ENCODE data around the gene ARAP2. TPM values are rescaled to one million over a fixed set of nuclear protein-coding genes. Genes with fewer than 3 reads are reported as not detected.

ARAP2 gene
- total RNA-seq, 1 experiment from 2014 or later = not detected

DNA sequence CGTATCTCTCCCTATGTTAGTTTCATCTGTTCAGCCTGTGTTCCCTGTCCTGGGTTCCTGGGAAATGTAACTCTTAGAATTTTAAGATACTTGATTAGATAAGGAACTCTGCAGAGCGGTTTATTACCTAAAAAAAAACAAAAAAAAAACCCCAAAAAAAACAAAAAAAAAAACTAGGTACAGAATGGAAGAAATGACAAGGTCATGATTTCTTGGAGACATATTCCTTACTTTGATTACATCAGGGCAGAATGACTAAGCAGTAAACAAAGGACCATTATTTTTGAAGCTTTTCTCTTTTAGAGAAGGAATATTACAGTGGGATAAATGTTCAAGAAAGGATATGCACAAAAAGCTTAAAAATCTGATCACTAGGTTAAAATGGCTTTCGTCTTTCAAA, 171.8 kb downstream of the ARAP2 start:
- in situ Hi-C loops (cut with HindIII; ENCODE audit: low sequenced_read_pairs) = no loop called here
- no peak for DNase-seq (ENCODE audit: low spot score)

DNA sequence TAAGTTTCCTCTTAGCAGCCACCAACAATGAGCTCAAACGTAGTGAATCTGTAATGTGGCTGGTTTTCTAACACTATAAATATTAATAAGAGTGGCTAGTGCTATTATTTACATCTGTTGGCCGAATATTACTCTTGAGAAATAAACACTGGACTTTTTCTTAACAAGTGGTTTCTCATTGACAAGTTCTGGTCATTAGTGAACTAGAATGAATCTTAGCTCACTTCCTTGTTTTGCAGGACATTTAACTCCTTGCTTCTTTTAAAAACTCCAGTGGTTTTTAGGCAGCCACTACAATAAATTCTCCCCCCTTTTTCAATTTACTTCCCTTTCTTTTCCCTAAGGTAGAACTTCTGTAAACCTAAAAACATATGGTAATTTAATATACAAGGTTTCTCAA, 177.2 kb downstream of the ARAP2 start:
- in situ Hi-C loops (cut with HindIII; ENCODE audit: low sequenced_read_pairs) = no loop called here
- DNase-seq (ENCODE audit: low spot score) = no peak

DNA sequence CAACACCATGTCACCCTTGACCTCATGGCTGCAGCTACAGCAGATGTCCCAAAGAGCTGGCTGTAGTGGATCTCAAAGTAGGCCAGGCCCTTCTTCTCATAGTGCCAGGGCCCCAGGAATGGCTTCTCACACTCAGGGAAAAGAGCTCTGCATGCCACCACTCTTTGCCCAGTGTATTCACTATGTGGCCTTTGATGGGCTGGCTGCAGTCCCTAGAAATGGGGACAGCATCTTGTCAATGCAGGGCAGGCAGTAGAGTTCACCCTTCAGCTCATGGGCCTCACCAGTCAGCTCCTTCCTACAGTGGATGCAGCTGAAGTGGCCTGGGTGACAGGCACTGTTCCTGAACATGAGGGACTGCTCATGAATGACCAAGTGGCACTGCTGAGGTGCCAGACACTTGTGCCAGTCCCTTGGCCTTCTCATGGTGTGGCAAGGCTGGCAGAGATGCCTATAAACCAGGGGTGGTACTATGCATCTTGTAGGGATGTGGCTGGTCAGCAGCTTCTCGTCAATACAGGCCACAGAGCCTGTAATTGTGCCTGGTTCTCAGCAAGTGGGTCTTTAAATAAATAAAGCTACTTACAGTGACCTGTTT, 178.9 kb downstream of the ARAP2 start:
- DNase-seq (ENCODE audit: low spot score) = no peak
- in situ Hi-C loops (cut with HindIII; ENCODE audit: low sequenced_read_pairs) = no loop called here

DNA sequence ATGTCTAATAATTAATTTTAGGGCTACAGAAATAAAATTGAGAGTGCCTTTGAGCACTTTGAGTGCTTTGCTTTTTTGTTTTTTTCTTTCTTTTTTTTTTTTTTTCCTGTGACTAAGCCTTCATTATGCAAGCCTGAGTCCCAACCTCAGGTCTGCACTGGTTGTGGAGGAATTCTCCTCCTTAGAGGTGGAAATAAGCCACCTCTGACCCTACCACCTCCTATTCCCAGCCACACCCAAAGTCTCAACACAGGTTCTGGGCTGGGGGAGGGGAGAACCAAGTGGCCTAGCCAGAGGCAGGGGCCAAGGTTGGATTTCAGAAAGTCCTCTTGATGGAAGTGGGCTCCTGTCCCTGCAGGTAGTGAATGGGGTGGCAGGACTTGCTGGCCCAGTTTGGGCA, 180.2 kb downstream of the ARAP2 start:
- no peak for DNase-seq (ENCODE audit: low spot score)
- in situ Hi-C loops (cut with HindIII; ENCODE audit: low sequenced_read_pairs) = no loop called here

DNA sequence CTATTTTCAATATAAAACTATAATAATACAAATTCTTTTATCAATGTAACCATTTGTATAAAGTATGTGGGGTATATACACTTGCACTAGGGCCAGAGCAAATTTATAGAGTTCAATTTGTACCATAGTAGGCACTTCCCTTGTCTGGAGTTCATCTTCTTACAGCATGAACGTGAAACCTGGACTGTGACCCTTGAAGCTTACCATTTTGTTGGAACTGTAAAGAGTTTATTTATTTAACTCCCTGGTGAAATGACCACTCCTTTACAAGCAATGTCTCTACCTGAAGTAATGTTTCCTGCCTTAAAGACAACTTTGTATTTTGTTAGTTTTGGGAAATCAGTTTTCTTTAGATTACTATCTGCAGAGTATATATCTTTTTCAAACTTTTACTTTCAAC, 188.2 kb downstream of the ARAP2 start:
- DNase-seq (ENCODE audit: low spot score) = no peak
- in situ Hi-C loops (cut with HindIII; ENCODE audit: low sequenced_read_pairs) = no loop called here

DNA sequence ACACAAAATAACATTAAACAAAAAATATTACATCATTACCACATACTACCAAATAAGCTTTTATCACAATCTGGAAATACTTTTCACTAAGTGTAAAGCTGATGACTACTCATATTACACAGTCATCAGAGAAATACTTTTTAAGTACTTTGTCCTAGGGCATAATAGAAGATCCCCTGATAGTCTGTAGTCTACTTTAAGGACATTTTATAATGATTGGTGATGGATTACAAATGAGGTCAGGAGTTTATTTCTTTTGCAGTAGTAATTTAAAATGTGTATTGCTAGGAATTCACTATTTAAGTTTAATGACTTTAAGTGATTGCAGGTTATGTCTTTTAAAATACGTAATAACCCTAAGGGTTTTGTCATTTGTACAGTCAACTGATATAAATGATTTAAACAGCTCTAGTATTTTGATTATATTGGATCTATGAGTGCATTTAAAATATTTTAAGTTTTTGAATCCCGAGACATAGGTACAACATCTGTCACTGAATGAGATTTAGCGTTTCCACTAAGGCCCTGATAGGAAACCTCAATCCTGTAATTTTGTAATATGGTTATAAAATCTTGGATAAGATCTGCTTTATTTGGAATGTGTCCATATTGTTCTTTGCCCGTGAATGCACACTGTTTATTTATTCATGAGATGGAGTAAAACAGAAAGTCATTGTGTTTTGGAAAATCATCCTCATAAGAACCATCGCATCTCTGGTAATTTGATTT, 189.5 kb downstream of the ARAP2 start:
- no peak for DNase-seq (ENCODE audit: low spot score)

DNA sequence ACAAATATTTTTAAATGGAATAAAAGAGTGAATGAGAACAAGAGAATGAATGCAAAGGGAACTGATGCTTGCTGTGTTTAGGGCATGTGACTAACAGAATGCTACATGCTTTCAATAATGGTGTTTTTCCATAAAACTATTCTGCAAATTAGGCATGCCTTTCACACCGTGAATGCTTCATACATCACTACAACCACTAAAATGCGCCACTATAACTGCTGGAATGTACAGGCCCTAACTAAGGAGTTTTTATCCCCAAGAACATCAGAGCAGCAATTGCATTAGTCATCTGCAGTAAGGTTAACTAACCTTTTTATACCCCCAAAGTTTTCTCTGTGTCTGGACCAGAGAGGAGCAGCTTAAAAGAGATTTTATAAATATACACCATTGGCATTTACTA, 190.4 kb downstream of the ARAP2 start:
- no peak for DNase-seq (ENCODE audit: low spot score)
- in situ Hi-C loops (cut with HindIII; ENCODE audit: low sequenced_read_pairs) = no loop called here

More for the DNA sequence above, 189.5 kb downstream of the ARAP2 start:
- in situ Hi-C loops (cut with HindIII; ENCODE audit: low sequenced_read_pairs) = no loop called here

DNA sequence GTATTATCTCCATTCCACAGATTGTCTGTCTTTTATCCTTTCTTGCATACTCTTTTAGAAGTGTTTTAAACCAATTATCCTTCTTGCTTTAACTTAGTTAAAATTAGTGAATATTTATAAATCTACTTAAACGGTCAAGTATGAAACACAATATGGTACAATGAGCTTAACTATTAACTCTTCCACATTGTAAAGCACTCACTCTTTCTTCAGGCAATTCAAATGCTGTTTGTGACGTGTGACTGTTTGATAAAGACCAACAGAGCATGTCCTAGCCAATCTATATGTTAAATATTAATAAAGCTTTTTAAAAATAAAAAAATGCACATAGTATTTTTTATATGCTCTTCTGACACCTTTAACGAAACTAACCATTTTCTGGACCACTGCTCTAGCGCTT, 192.7 kb downstream of the ARAP2 start:
- DNase-seq (ENCODE audit: low spot score) = no peak
- in situ Hi-C loops (cut with HindIII; ENCODE audit: low sequenced_read_pairs) = no loop called here

DNA sequence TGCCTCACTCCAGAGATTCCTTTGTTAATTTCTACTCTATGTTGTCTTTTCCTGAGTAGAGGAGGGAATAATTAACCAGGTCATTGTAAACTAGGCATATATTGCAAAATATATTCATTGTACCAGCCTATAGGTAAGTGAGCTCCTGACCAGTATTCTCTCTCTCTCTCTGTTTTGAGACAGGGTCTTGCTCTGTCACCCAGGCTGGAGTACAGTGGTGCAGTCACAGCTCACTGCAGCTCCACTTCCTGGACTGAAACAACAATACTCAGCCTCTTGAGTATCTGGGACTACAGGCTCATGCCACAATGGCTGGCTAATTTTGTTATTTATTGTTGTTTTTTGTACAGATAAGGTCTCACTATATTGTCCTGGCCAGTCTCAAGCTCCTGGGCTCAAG, 198.3 kb downstream of the ARAP2 start:
- no peak for DNase-seq (ENCODE audit: low spot score)
- in situ Hi-C loops (cut with HindIII; ENCODE audit: low sequenced_read_pairs) = no loop called here

DNA sequence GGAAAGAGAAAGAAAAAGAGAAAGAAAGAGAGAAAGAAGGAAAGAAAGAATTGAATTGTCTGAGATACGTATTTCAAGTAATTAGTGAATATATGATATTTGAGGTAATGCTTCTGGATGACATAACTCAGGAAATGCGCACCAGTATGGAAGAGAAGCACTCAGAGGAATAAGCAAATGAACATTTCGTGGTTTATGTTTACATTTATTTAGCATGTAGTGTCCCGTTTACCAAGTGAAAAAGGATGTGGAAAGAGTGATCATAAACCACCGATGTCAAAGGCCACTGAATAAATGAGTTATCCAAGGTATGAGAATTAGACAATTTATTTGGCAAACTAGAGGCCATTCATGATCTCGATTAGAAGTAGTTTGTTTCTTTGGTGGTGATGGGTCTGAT, 200.4 kb downstream of the ARAP2 start:
- no peak for DNase-seq (ENCODE audit: low spot score)
- in situ Hi-C loops (cut with HindIII; ENCODE audit: low sequenced_read_pairs) = no loop called here

DNA sequence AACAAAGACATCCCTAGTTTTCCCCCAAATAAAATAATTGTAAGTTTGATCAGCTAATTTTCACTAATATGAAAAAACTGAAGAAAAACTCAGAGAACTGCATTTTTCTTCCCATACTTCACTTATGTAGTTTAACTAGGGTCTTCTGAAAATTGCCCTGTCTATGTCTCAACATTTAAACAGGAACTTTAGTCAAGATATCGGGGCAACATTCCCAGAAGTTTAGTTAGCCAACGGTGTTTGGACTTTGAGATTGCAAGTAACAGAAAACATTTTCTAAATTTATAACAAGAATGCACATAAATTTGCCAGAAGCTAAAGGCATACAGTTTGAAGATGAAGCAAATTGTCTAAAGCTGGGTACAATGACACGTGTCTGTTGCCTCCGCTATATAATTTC, 201.1 kb downstream of the ARAP2 start:
- in situ Hi-C loops (cut with HindIII; ENCODE audit: low sequenced_read_pairs) = no loop called here
- no peak for DNase-seq (ENCODE audit: low spot score)

DNA sequence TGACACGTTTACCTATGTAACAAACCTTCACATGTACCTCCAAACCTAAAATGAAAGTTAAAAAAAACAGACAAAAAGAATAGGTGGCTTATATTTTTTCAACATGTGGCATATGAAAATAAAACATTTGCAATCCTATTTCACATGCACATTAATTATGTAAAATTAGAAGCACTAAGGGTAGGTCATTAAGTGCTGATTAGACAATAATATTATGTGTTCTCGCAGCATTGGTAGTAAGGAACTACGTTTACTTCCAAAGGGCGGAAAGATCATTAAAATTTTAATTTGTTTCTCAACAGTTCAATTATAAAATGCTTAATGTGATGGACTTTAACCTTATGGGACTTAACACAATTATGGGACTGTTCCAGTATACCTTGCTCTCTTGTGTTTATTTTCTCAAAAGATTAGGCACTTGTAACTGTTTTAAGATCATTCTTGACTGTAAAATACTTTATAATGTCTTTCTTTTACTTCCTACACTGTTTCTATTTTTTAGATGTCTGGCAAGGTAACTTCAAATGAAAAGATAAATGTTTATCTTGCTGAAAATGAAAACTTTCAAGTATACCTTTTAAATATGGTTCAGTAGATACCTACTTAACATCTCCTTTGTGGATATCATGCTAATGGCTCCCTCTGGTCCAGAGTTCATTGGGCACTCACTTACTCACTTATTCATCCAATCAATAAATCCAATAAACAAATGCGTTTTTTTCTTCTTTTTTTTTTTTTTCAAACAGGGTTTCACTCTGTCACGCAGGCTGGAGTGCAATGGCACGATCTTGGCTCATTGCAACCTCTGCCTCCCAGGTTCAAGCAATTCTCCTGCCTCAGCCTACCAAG, 202.0 kb downstream of the ARAP2 start:
- no peak for DNase-seq (ENCODE audit: low spot score)
- in situ Hi-C loops (cut with HindIII; ENCODE audit: low sequenced_read_pairs) = no loop called here

DNA sequence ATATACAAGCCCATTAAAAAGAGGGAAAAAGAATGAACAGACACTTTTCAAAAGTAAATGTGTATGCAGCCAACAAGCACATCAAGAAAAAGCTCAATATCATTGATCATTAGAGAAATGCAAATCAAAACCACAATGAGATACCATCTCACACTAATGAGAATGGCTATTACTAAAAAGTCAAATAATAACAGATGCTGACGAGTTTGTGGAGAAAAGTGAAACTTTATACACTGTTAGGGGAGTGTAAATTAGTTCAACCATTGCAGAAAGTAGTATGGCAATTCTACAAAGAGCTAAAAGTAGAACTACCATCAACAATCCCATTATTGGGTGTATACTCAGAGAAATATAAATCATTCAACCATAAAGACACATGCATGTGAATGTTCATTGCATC, 203.0 kb downstream of the ARAP2 start:
- in situ Hi-C loops (cut with HindIII; ENCODE audit: low sequenced_read_pairs) = no loop called here

DNA sequence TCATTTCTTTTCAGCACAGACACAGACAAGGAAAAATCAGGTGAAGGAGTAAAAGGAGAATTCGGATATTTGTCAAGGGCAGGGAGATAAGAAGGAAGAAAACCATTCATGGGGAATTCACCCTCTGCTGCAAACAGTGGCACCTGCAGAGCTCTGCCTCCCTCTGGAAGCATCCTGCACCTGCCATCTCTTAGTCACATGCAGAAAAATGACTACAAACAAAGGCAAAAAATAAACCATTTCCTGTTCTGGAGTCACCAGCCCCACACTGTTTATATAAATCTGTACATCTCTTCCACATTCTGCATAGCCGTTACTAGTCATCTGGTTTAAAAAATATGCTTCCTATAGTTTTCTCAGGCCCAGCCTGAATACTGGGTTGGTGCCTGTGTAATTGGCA, 205.3 kb downstream of the ARAP2 start:
- in situ Hi-C loops (cut with HindIII; ENCODE audit: low sequenced_read_pairs) = no loop called here
- no peak for DNase-seq (ENCODE audit: low spot score)

More for the DNA sequence above, 203.0 kb downstream of the ARAP2 start:
- no peak for DNase-seq (ENCODE audit: low spot score)

DNA sequence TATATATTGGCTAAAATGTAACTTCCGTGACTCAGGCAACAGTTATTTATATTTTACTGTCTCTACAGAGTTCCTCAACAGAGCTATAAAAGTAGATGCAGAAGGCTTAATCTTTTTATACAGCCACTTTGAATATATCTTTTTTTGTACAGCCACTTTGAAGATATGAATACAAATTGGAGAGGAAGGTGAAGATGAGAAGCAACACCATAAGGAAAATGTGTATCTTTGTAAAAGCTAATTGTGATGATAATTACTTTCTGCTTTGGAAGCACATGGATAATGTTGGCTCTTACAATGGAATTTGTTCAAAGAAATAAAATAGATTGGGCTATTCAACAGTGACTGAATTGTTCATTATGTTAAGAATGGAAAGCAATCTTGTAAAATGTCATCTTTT, 205.8 kb downstream of the ARAP2 start:
- in situ Hi-C loops (cut with HindIII; ENCODE audit: low sequenced_read_pairs) = no loop called here
- no peak for DNase-seq (ENCODE audit: low spot score)

DNA sequence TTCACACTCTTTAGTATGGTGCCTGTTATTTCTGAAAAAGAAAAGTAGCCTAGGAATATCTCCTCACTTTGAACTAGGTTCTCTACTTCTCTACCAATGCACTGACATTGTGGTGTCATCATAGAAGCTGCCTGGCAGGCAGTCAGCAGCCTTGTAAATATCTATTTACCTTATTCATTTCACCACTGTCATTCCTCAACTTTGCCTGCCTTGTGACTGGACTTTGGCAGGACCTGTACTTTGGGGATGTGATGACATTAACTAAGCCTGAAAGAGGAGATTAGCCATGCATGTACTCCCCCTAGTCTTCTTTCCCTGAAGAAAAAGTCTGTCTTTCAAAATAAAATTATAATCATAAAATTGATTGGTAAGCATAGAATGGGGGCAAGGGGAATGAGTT, 207.2 kb downstream of the ARAP2 start:
- in situ Hi-C loops (cut with HindIII; ENCODE audit: low sequenced_read_pairs) = no loop called here

DNA sequence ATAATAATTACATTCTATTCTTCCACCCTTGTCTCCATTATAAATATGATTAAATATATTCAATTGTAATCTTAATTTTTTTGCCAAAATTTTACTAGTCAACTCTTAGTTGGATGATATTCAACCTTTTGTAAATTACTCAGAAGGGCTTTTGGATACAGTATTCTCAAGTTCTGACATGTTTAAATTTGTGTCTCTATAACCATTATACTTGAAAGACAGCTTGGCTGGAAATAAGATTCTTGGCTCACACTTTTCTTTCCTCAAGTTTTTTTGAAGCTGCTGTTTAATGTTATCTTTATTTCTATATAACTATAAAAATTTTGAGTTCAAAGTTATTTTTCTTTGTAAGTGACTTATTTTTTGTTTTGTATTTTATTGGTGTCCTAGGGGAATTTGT, 214.4 kb downstream of the ARAP2 start:
- no peak for DNase-seq (ENCODE audit: low spot score)
- in situ Hi-C loops (cut with HindIII; ENCODE audit: low sequenced_read_pairs) = no loop called here

More for the DNA sequence above, 207.2 kb downstream of the ARAP2 start:
- no peak for DNase-seq (ENCODE audit: low spot score)

DNA sequence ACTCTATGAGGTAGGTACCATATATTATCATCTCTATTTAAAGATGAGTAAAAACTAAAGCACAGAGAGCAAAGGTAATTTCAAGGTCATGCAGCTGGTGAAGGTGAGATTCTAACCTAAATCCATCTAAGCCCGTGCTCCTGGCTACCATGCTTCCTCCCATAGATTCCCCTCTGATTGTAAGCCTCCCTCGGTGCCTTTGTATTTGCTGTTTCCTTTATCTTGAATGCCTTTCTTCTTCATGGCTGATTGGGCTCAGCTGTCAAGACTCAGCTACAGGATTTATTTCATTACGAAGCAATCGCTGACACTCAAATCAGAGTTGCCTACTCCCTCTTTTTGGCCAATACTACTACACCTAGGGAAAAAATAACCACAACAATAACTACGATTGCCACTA, 217.1 kb downstream of the ARAP2 start:
- no peak for DNase-seq (ENCODE audit: low spot score)
- in situ Hi-C loops (cut with HindIII; ENCODE audit: low sequenced_read_pairs) = no loop called here

DNA sequence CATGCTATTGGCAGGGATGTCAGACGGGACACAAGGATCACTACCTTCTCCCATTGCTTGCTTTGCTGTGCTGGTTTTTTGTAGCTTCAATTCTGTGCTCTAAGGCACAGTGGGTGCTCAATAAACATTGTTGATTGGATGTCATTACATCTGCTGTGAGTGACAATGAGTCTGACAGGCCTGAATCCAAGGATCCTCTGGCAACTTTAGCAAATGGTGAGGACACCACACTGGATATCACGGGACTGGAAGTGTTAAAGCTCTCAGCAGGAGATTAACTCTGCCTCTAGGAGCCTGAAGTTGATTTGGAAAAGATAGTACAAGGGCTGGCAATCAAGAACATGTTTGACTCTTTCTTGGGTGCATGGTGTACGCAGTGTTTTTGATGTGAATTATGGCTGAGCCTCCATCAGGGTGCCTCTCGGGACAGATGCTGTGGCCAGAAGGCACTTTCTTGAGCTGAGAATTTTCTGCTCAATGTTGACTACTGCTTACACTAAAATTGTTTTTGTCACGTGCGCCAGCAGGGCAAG, 217.9 kb downstream of the ARAP2 start:
- in situ Hi-C loops (cut with HindIII; ENCODE audit: low sequenced_read_pairs) = no loop called here
- no peak for DNase-seq (ENCODE audit: low spot score)
